GM18907 (cell line): ENCODE data around the gene GNPDA2.
"Not testable (repeated sequence)": the region's sequence is repeated elsewhere in the genome, so short reads cannot be mapped to it uniquely, and the experiment has no call there.

Experiments
- ATAC-seq: cut with Tn5 transposase; IDR thresholded peaks from one replicate; pipeline ENCODE4 v1.9.1; 2021; ENCODE audit warnings: mild to moderate bottlenecking, moderate library complexity; ENCODE audit not compliant: unreplicated experiment

Gene GNPDA2

DNA sequence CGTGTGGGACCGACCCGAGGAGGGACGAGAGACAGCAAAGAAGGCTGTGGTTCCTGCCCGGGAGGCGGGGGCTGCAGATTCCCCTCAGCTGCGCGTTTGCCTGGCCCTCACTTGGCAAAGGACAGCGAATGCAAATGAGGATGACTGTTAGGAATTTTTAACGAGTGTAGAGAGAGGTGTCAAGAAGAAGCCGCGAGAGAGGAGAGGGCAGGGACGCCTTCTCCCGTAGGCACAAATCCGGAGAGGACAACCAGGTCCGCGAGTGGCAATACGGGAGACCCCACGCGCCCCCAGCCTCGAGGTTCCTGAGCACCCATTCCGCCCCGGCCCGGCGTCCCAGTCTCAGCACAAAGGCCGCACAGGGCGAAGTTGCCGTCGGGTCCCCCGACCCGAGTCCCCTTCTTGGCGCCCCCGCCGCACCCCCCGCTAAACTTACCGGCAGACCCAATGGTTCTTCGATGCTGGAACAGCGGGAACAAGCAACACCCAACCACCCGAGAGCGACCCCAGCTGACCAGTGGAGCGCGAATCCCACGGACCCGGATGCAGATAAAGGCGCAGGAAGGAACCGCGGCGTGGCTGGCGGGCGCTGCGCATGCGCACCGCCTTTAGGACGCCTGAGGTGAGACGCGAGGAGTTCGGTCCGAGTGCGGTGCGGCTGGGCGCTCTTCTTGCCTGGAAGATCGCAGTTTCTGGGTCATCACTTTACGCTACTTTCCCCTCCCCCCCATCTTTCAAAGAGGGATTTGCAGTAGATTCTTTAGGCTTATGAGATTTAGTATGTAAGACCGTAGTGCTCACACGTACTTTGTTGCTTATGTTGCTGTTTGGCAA is at the start of gene GNPDA2:
TSS of gene GNPDA2 (minus strand) at position 519 of the 834 bp plus-strand sequence. CDS start 4,349 bp downstream, outside the sequence.
- peak; percentile 94 for ATAC-seq

GRCh38 chr4:44772340-44772739 is 46.0 kb upstream of the GNPDA2 start:
- no peak for ATAC-seq

- ATAC-seq = no peak
These were observed 45.4 kb upstream of the GNPDA2 start for GRCh38 chr4:44771789-44772188.

- ATAC-seq = no peak
These were observed 40.1 kb upstream of the GNPDA2 start for GRCh38 chr4:44766453-44766852.

DNA sequence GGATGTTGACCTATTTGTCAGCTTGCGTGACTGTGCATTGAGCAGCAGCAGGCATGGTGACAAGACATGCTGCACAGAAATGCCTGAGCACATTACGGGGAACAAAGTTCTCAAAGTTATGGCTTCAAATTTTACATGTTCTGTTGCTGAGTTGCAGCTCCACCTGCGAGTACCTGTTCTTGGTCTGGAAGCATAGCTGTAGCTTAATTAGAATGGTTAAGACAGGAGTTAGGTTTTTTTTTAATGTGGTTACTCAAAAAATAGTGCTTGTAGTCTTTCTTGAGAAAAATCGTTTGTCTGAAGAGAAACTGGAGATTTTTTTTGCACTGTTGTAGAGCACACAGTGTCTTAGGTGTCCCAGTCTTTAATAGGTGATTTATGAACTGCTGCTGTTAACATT is 38.8 kb upstream of the GNPDA2 start:
- ATAC-seq = no peak

- no peak for ATAC-seq
These were observed 35.0 kb upstream of the GNPDA2 start for GRCh38 chr4:44761306-44761705.

GRCh38 chr4:44760142-44760898 is 34.0 kb upstream of the GNPDA2 start:
- ATAC-seq = peak; percentile 76

- no peak for ATAC-seq
These were observed 30.2 kb upstream of the GNPDA2 start for GRCh38 chr4:44756559-44756958.

DNA sequence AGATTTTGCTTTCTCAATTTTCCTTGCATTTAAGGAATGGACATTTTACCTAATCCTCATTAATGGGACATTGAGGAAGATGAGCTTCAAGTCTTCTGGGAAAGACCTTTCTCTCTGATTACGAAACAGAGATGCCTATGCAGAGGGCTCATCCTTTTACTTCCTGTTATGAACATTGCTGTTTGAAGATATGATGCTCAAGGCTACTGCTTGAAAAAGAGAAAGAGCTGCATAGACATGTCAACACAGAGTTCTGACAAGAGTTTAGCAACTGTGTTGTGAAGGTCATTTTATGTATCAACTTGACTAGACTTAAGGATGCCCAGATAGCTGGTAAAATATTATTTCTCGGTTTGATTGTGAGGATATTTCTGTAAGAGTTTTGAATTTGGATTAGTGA is 13.8 kb upstream of the GNPDA2 start:
- no peak for ATAC-seq

DNA sequence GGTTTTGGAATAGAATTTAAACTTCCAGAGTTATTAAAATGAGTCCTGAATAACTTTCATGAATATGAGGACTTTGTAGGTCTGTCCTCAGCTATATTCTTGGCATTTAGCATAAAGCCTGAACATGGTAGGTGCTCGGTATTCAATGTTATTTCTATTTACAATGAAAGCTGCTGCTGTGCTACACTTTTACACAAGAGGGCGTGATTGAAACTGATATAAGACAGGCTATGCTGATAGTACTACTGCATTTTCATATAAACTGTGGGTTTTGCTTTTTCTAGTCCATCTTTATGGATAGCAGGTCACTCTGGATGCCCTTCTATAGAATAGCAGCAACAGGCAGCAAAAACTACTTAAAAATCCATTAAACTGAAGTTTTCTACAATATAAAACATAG is 12.3 kb upstream of the GNPDA2 start:
- no peak for ATAC-seq

DNA sequence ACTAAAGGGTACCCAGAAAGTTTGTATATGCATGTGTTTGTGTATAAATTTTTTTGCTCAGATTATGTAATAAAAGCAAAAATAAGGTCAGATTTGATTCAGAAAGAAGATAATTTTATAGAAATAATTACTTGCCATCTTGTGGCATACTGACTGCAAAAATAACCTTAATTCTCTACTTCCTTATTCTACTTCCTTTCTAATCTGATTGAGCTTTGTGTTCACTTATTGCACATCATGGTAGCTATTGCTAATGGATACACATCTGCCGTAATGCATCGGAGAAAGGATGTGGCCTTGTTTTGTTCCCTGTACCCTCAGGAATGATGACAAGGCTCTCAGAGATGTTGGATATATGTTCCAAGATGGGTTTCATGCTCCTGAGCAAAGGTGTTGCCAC is 10.5 kb upstream of the GNPDA2 start:
- no peak for ATAC-seq

GRCh38 chr4:44728694-44729093 is 2.3 kb upstream of the GNPDA2 start:
- ATAC-seq = not testable (repeated sequence)

DNA sequence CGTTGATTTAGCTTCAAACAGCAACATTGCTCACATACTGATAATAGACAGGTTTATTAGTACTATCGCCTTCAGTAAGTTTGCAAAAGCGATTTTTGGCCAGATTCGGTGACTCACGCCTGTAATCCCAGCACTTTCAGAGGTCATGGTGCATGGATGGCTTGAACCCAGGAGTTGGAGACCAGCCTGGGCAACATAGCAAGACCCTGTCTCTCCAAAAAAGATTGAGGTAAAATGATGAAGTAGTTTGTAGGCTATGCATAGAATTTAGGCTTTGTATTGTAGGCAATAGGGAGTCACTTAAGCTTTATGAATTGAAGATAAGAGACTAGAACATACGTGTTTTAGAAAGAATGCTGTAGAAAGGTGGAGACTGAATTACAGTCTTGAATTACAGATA is 1.1 kb upstream of the GNPDA2 start:
- ATAC-seq = no peak

- ATAC-seq = no peak
These were observed 674 bp downstream of the GNPDA2 start for GRCh38 chr4:44725726-44726037.

DNA sequence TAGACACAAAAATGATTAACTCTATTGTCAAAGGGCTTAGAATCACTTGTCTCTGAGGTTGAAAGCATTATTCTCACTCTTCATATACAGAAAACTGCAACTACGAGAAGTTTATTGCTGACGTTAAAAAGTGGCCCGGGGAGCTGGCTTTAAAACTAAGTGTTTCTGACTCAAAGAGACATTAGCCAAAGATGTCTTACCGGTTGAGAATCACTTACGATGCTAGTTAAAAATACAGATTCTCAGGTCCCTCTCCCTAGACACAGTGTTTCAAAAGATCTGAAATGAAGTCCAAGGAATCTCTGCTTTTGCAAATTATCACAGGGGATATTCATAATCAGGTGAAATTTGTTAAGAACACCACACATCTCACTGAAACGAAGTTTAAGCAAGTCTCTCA is 1.2 kb downstream of the GNPDA2 start:
- ATAC-seq = no peak

DNA sequence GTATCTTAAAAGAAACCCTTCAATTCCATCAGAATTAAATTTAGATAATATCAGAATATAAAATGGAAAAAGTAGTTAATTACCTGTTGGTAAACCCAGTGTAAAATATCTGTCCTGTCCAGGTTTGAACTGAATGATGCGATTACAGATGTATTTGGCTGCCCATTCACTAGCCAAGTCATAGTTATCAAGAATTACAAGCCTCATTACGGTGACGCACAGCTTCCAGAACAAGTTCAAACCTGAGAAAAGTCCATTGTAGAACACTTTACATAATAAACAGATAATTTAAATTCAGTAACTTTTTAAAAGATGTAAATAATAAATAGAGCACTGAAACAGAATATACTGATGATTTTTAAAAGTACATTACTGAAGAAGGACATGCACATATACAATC is 4.4 kb downstream of the GNPDA2 start:
- ATAC-seq = no peak

DNA sequence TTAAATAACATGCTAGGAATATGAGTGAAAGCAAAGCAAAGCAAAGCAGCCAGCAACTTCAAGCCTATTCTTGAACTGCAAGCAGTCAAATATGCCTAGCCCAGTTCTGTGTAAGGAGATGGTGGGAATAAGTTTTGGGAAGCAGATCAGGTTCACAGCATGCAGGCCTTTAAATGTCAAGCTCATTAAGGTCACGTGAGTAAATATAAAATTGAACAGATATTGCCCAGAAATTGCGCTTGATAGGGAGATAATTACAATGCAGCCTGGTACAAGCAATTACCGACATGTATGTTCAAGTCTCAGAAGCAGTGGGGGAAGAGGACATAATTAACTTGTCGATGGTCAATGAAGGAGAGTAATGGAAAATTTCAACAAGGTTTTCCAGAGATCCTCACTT is 6.0 kb downstream of the GNPDA2 start:
- ATAC-seq = no peak

- no peak for ATAC-seq
These were observed 9.8 kb downstream of the GNPDA2 start for GRCh38 chr4:44716597-44716996.

DNA sequence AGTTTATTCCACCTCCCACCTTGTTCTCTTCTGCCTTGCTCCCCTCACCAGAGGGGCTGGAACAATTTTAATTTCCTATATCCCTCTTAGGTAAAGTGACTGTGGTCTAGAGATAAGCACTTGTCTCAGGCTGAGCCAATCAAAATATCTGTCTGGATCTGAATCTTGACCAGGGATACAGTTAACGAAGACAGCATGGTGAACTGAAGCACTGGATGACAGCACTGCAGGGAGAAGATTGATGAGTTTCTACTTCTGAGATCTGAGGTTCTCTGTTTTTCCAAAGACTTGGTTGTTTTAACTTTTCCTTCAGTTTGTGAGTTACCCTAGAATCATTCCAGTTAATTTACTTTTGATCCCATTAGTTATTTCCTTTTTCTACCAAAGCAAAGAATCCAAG is 13.2 kb downstream of the GNPDA2 start:
- ATAC-seq = no peak

DNA sequence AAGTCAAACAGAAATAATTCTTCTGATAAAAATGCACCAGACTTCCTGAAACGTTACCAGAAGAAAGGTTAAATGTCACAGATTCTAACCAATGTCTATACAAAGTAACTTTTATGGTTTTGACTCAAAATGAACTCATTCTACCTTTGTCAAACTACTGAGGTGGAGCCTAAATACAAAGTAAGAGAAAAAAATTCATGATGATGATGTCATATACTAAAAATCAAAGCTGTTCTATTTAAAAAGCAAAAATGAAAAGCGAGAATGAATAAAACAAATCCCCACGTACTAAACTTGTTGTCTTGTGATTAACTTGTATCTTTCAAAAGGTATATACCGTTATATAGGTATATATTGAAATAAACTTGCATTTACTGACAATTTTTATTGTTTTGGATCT is 21.7 kb downstream of the GNPDA2 start:
- no peak for ATAC-seq

GRCh38 chr4:44701037-44701436 is 25.3 kb downstream of the GNPDA2 start:
- no peak for ATAC-seq

GRCh38 chr4:44700427-44700826 is 25.9 kb downstream of the GNPDA2 start:
- no peak for ATAC-seq
